HEK293T (cell line): Measurements from ENCODE around the gene BUB1B.

Experiments
- ARNT ChIP-seq: fragments of 450-650 bp; IDR thresholded peaks from 2 replicates; pipeline ENCODE4 v1.6.1; 2017; ENCODE audit warnings: mild to moderate bottlenecking
- BHLHE40 ChIP-seq: fragments of 450-650 bp; IDR thresholded peaks from 2 replicates; pipeline ENCODE4 v1.6.1; 2016; ENCODE audit warnings: mild to moderate bottlenecking, moderate library complexity, borderline replicate concordance
- ELF4 ChIP-seq: fragments of 450-650 bp; IDR thresholded peaks from 2 replicates; pipeline ENCODE4 v1.6.1; 2017; ENCODE audit warnings: antibody characterized with exemption
- FOXA1 ChIP-seq: fragments of 450-650 bp; IDR thresholded peaks from 2 replicates; pipeline ENCODE4 v1.6.1; 2016; ENCODE audit warnings: mild to moderate bottlenecking
- NFRKB ChIP-seq: fragments of 450-650 bp; IDR thresholded peaks from 2 replicates; pipeline ENCODE4 v1.6.1; 2016; ENCODE audit warnings: mild to moderate bottlenecking, moderate library complexity
- SUZ12 ChIP-seq: fragments of 450-650 bp; IDR thresholded peaks from 2 replicates; pipeline ENCODE4 v1.6.1; 2016; ENCODE audit warnings: mild to moderate bottlenecking
- ZNF384 ChIP-seq: fragments of 450-650 bp; IDR thresholded peaks from 2 replicates; pipeline ENCODE4 v1.6.1; 2016

DNA sequence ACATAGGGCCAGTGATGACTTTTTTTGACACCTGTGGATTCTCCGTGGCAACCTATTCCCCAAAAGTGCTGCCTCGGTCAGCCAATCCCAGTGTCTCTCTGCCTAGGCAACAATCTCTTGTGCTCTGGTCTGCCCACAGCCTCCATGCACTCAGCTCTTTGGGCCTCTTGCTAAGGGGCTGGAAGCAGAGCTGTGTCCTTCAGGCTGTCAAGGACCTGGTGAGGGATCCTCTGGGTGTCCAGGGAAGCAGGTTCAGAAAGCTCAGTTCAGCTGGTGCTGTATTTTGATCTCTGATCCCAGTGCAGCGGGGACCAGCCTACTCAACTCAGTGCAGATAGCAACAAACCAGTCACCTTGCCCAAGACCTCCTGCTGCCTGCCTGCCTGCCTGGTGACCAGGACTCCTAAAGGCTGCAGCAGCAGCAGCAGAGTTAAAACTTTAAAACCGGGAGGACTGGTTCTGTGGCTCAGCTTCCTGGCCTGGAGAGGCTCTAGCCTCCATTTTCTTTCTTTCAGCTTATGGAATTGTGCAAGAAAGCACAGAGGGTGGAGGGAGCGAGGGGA is 84.2 kb downstream of the BUB1B start:
- TF ChIP-seq ZNF384: no peak
- TF ChIP-seq ARNT: no peak
- TF ChIP-seq NFRKB: no peak
- no peak for TF ChIP-seq BHLHE40
- TF ChIP-seq SUZ12: no peak
- no peak for TF ChIP-seq ELF4
- no peak for TF ChIP-seq FOXA1
